ENCODE data around the gene MSANTD3.

MSANTD3 gene

DNA sequence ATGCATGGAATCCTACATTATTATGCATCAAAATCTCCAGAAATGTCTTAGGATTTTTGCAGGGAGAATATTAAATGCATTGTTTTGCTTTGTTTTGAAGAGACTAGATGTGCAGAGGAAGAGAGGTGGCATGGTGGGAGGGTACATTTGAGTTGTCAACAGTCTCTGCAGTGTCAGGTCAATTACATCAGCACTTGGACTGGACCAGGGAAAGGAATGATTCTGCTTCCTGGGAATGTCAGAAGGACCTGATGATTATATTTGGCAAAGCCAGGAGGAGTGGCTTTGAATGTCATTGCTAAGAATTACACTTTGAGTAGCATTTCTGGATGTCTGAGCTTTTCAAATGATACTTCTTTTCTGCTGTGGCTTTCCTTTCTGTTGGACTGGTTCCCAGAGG lies 28.5 kb downstream of the MSANTD3 start:
- ChIA-PET CTCF (no interaction called here), POLR2A (ENCODE audit: low non-redundant PET) (no interaction called here)
- DNase-seq (ENCODE audit: low spot score), result no peak
- H3K27ac ChIP-seq, result no peak overlapping the region
- TF ChIP-seq, protein P1, sequence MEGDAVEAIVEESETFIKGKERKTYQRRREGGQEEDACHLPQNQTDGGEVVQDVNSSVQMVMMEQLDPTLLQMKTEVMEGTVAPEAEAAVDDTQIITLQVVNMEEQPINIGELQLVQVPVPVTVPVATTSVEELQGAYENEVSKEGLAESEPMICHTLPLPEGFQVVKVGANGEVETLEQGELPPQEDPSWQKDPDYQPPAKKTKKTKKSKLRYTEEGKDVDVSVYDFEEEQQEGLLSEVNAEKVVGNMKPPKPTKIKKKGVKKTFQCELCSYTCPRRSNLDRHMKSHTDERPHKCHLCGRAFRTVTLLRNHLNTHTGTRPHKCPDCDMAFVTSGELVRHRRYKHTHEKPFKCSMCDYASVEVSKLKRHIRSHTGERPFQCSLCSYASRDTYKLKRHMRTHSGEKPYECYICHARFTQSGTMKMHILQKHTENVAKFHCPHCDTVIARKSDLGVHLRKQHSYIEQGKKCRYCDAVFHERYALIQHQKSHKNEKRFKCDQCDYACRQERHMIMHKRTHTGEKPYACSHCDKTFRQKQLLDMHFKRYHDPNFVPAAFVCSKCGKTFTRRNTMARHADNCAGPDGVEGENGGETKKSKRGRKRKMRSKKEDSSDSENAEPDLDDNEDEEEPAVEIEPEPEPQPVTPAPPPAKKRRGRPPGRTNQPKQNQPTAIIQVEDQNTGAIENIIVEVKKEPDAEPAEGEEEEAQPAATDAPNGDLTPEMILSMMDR (conservative IDR thresholded peaks at IDR 0.05; ENCODE audit: low read depth), result no peak

DNA sequence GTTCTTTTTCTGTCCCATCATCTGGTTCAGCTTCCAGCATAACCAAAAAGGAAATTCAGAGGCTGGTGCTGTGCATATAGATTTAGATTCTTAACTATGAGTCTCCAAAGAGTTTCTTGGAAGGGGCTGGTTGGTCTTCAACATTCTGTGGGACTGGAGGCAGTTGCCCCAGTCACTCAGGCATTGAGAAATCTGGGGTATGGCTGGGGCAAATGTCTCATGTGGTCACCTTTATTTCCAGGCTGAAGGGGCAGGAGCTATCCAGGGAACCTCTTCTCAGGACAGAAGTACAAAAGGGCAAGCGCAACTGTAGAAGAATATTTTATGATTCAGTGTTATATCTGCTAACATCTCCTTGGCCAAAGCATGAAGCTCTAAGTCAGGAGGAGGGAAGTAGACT lies 30.6 kb downstream of the MSANTD3 start:
- ChIA-PET POLR2A (ENCODE audit: low non-redundant PET) (no interaction called here), CTCF (interaction anchor here (0.6 kb wide), 1 partner anchor 145 kb away, joined by 3 read pairs; no protein-coding TSS in a partner anchor)
- TF ChIP-seq, protein P1 (conservative IDR thresholded peaks at IDR 0.05; ENCODE audit: low read depth), result no peak
- DNase-seq (ENCODE audit: low spot score), result no peak
- no peak overlapping the region for H3K27ac ChIP-seq

DNA sequence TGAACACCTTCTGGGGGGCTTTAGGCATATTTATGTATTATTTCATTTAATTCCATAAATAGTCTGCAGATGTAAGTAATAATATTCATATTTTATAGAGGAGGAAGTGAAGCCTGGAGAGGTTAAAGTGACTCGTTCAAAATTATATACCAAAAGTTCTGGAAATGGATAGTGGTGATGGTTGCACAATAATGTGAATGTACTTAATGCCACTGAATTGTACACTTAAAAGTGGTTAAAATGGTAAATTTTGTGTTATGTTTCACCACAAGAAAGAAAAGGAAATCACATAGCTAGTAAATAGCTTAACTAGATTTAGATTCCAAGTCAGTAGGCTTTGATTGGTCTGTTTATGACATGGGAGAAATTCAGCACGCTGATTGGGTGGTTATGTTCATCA lies 33.0 kb downstream of the MSANTD3 start:
- DNase-seq (ENCODE audit: low spot score), result no peak
- ChIA-PET POLR2A (ENCODE audit: low non-redundant PET) (interaction anchor here (0.6 kb wide), 1 partner anchor 921 kb away, joined by 3 read pairs; no protein-coding TSS in a partner anchor), CTCF (interaction anchor here (0.5 to 1.4 kb wide), 3 partner anchors 10 to 356 kb away, joined by 3 to 4 read pairs (median 3); no protein-coding TSS in a partner anchor)
- H3K27ac ChIP-seq, result no peak overlapping the region
- TF ChIP-seq, protein P1 (conservative IDR thresholded peaks at IDR 0.05; ENCODE audit: low read depth), result no peak

DNA sequence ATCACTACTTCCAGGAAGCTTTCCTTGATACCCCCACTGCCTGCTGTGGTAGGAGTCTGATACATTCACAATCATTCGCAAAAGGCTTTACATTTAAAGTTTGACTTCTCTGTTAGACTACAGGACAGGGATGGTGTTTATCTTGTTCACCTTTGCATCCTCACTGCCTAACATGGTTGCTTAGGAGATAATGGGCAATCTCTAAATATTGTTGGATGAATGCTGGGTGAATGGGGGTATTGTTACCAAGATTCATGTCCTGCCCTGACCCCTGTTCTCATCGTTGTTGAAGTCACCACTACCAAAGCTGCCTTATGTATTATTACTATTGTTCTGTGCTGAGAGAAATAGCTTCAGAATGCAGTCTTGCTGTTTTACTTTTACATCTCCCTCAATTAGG lies 38.3 kb downstream of the MSANTD3 start:
- no peak for DNase-seq (ENCODE audit: low spot score)
- no peak overlapping the region for H3K27ac ChIP-seq
- ChIA-PET CTCF (no interaction called here), POLR2A (ENCODE audit: low non-redundant PET) (interaction anchor here (0.8 kb wide), 1 partner anchor 23 kb away, joined by 3 read pairs; no protein-coding TSS in a partner anchor)
- TF ChIP-seq, protein P1 (conservative IDR thresholded peaks at IDR 0.05; ENCODE audit: low read depth), result no peak

DNA sequence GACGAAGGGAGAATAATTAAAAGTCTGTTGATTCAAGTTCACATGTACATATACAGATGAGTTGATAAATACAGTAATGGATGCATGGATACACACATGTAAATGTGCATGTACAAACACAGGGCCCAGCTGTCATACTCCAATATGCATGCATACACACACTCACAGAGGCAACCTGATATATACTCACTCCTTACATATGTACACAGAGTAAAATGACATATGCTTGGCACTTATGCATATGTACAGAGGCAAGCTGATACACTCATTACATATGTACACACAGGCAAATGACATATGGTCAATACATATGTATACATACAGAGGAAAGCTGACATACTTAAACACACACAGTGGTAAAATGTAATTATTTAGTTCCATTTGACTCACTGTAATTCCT lies 38.8 kb downstream of the MSANTD3 start:
- H3K27ac ChIP-seq, result no peak overlapping the region
- TF ChIP-seq, protein P1 (conservative IDR thresholded peaks at IDR 0.05; ENCODE audit: low read depth), result no peak
- DNase-seq (ENCODE audit: low spot score), result no peak
- ChIA-PET CTCF (interaction anchor here (0.6 kb wide), 1 partner anchor 119 kb away, joined by 3 read pairs; no protein-coding TSS in a partner anchor), POLR2A (ENCODE audit: low non-redundant PET) (interaction anchor here (0.8 kb wide), 1 partner anchor 24 kb away, joined by 3 read pairs; no protein-coding TSS in a partner anchor)

DNA sequence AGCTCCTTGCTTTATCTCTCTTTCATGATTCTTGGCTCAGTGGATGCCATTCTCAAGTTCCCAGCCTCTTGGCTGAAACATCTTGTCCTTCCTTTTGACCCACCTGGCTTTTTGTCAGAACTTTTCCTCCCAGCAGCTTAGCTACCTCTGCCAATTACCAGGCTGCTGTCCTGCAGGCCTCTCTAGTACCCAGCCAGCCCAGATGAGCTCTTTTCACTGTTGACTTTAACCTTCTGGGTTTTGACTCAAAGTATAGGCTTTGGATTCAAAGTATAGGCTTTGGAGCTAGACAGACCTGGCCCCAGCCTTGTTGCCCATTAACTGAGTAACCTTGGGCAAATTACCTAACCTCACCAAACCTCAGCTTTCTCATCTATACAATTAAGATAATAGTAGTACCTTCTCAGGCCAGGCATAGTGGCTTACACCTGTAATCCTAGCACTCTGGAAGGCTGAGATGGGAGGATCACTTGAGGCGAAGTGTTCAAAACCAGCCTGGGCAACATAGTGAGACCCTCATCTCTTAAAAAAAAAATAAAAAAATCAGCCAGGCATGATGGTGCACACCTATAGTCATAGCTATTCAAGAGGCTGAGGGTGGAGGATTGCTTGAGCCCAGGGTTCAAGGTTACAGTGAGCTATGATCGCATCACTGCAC lies 39.4 kb downstream of the MSANTD3 start:
- H3K27ac ChIP-seq, result no peak overlapping the region
- CTCF ChIA-PET, result interaction anchor here (0.6 to 0.7 kb wide), 2 partner anchors 118 to 1050 kb away, joined by 3 to 4 read pairs; no protein-coding TSS in a partner anchor
- POLR2A ChIA-PET (ENCODE audit: low non-redundant PET), result interaction anchor here (0.8 kb wide), 1 partner anchor 24 kb away, joined by 3 read pairs; no protein-coding TSS in a partner anchor
- TF ChIP-seq, protein P1 (conservative IDR thresholded peaks at IDR 0.05; ENCODE audit: low read depth), result no peak
- DNase-seq (ENCODE audit: low spot score), result no peak
